HG02678 (cell line): ENCODE data around the gene OBP2A.

ENCODE experiments used
- ATAC-seq: cut with Tn5 transposase; IDR thresholded peaks from one replicate; pipeline ENCODE4 v1.9.1; 2021; ENCODE audit warnings: mild to moderate bottlenecking, moderate library complexity; ENCODE audit not compliant: unreplicated experiment

Gene OBP2A

GRCh38 chr9:135575995-135576631 is 30.2 kb downstream of the OBP2A start:
- ATAC-seq = no peak

GRCh38 chr9:135577256-135577655 is 31.3 kb downstream of the OBP2A start:
- no peak for ATAC-seq

GRCh38 chr9:135579356-135579755 is 33.4 kb downstream of the OBP2A start:
- no peak for ATAC-seq

GRCh38 chr9:135579889-135580660 is 34.1 kb downstream of the OBP2A start:
- ATAC-seq = no peak

GRCh38 chr9:135580664-135581380 is 34.9 kb downstream of the OBP2A start:
- no peak for ATAC-seq

GRCh38 chr9:135581636-135582426 is 35.9 kb downstream of the OBP2A start:
- ATAC-seq = no peak

GRCh38 chr9:135582541-135582940 is 36.6 kb downstream of the OBP2A start:
- no peak for ATAC-seq

GRCh38 chr9:135582966-135583687 is 37.2 kb downstream of the OBP2A start:
- ATAC-seq = no peak

- no peak for ATAC-seq
These were observed 37.7 kb downstream of the OBP2A start for GRCh38 chr9:135583688-135584011.

GRCh38 chr9:135584371-135584770 is 38.4 kb downstream of the OBP2A start:
- no peak for ATAC-seq

GRCh38 chr9:135584934-135585333 is 39.0 kb downstream of the OBP2A start:
- ATAC-seq = no peak

- ATAC-seq = no peak
These were observed 40.7 kb downstream of the OBP2A start for GRCh38 chr9:135586601-135587109.

GRCh38 chr9:135587658-135588057 is 41.7 kb downstream of the OBP2A start:
- no peak for ATAC-seq

GRCh38 chr9:135588371-135588770 is 42.4 kb downstream of the OBP2A start:
- ATAC-seq = no peak

GRCh38 chr9:135588886-135589595 is 43.1 kb downstream of the OBP2A start:
- no peak for ATAC-seq

GRCh38 chr9:135589596-135590485 is 43.9 kb downstream of the OBP2A start:
- ATAC-seq = no peak

- ATAC-seq = no peak
These were observed 44.7 kb downstream of the OBP2A start for GRCh38 chr9:135590486-135591079.
